ENCODE results near the gene SERINC5. TPM values are rescaled to one million over a fixed set of nuclear protein-coding genes. Genes with fewer than 3 reads are reported as not detected.

The SERINC5 gene
- total RNA-seq, 1 experiment from 2014 or later: 70.6 TPM

GRCh38 chr5:80210014-80210413 is 45.8 kb downstream of the SERINC5 start:
- no TSS peak for BruUV-seq (replicated peaks)
- H3K4me3 ChIP-seq (ENCODE audit: low read depth in 2 of 2, low read length in 2 of 2): no peak overlapping the region
- H3K36me3 ChIP-seq (ENCODE audit: control insufficient read depth, insufficient read depth, low read length): no peaks in the 10 kb centered on the region
- ATAC-seq: no peak
- TF ChIP-seq SIN3A (IDR thresholded peaks at IDR 0.05; ENCODE audit: borderline replicate concordance, insufficient read depth, low read depth, low read length): no peak
- TF ChIP-seq REST (IDR thresholded peaks at IDR 0.05; ENCODE audit: insufficient read depth in 1 of 2, low read depth in 2 of 2, low read length in 1 of 2): no peak
- no peak for TF ChIP-seq POLR2AphosphoS5 (IDR thresholded peaks at IDR 0.05; ENCODE audit: low read depth, low read length)
- TF ChIP-seq CTCF (IDR thresholded peaks at IDR 0.05): no peak
- no peak for TF ChIP-seq TCF7L2 (IDR thresholded peaks at IDR 0.05; ENCODE audit: low read depth, low read length)
- no peak for DNase-seq (ENCODE audit: low read depth, low spot score)
- H3K9me3 ChIP-seq (ENCODE audit: control insufficient read depth, insufficient read depth, low read depth, low read length): no peaks in the 10 kb centered on the region; the same call in 1 of the 2 replicates
- peak overlapping the region; percentile 14; the same call in 1 of the 2 replicates for H3K27ac ChIP-seq (ENCODE audit: low read length)
- in situ Hi-C loops (cut with HindIII; ENCODE audit: low pct_unique_long_range_greater_than_20kb, low sequenced_read_pairs) (no loop called here), intact Hi-C loops (cut with micrococcal nuclease; ENCODE audit: unreplicated experiment) (no loop called here)
- ChIA-PET CTCF (no interaction called here), POLR2A (interaction anchor here (0.6 kb wide), 1 partner anchor 46 kb away, joined by 3 read pairs; no protein-coding TSS in a partner anchor)
- H3K4me1 ChIP-seq (ENCODE audit: control insufficient read depth, insufficient read depth, low read length): peaks cover 27% of the 10 kb centered on the region
- no peaks in the 10 kb centered on the region for H3K27me3 ChIP-seq (ENCODE audit: control insufficient read depth, insufficient read depth, low read length)

- no peaks in the 10 kb centered on the region for H3K36me3 ChIP-seq (ENCODE audit: control insufficient read depth, insufficient read depth, low read length)
- H3K9me3 ChIP-seq (ENCODE audit: control insufficient read depth, insufficient read depth, low read depth, low read length): no peaks in the 10 kb centered on the region; the same call in 1 of the 2 replicates
- H3K27me3 ChIP-seq (ENCODE audit: control insufficient read depth, insufficient read depth, low read length): no peaks in the 10 kb centered on the region
- TF ChIP-seq REST (IDR thresholded peaks at IDR 0.05; ENCODE audit: insufficient read depth in 1 of 2, low read depth in 2 of 2, low read length in 1 of 2) (no peak), SIN3A (IDR thresholded peaks at IDR 0.05; ENCODE audit: borderline replicate concordance, insufficient read depth, low read depth, low read length) (no peak), POLR2AphosphoS5 (IDR thresholded peaks at IDR 0.05; ENCODE audit: low read depth, low read length) (no peak), CTCF (IDR thresholded peaks at IDR 0.05) (no peak), TCF7L2 (IDR thresholded peaks at IDR 0.05; ENCODE audit: low read depth, low read length) (no peak)
- ATAC-seq (no peak), DNase-seq (ENCODE audit: low read depth, low spot score) (no peak)
- ChIA-PET POLR2A (no interaction called here), CTCF (no interaction called here)
- H3K27ac ChIP-seq (ENCODE audit: low read length): peak overlapping the region; percentile 31; the same call in 1 of the 2 replicates
- BruUV-seq (replicated peaks): no TSS peak
- no peak overlapping the region for H3K4me3 ChIP-seq (ENCODE audit: low read depth in 2 of 2, low read length in 2 of 2)
- intact Hi-C loops (cut with micrococcal nuclease; ENCODE audit: unreplicated experiment): no loop called here
- in situ Hi-C loops (cut with HindIII; ENCODE audit: low pct_unique_long_range_greater_than_20kb, low sequenced_read_pairs): no loop called here
- peaks cover 35% of the 10 kb centered on the region for H3K4me1 ChIP-seq (ENCODE audit: control insufficient read depth, insufficient read depth, low read length)
Measured at GRCh38 chr5:80208381-80208780, 47.5 kb downstream of the SERINC5 start.

Data from Panc1 (cell line).